ENCODE data around the gene INAFM2.

GRCh38 chr15:40349163-40349562, 25.7 kb downstream of the INAFM2 start:
- no peak for TF ChIP-seq ZNF8 (CRISPR knock-in tag; IDR thresholded peaks at IDR 0.05)
- no peak for TF ChIP-seq ARNTL (CRISPR knock-in tag; IDR thresholded peaks at IDR 0.05; ENCODE audit: borderline replicate concordance, low read depth)
